HG02588 (cell line): ENCODE results near the gene ARRDC4.
"Not testable (repeated sequence)": the region's sequence is repeated elsewhere in the genome, so short reads cannot be mapped to it uniquely, and the experiment has no call there.

ENCODE experiments used
- ATAC-seq: cut with Tn5 transposase; IDR thresholded peaks from one replicate; pipeline ENCODE4 v1.9.1; 2021; ENCODE audit warnings: mild to moderate bottlenecking, moderate library complexity; ENCODE audit not compliant: unreplicated experiment

The ARRDC4 gene

GRCh38 chr15:97966246-97966645, 5.7 kb downstream of the ARRDC4 start:
- ATAC-seq, result no peak

- ATAC-seq, result no peak
These were observed 6.6 kb downstream of the ARRDC4 start for GRCh38 chr15:97966924-97967620.

GRCh38 chr15:97967881-97968280, 7.4 kb downstream of the ARRDC4 start:
- no peak for ATAC-seq

- ATAC-seq, result no peak
These were observed 7.9 kb downstream of the ARRDC4 start for GRCh38 chr15:97968380-97968779.

GRCh38 chr15:97972366-97972765, 11.9 kb downstream of the ARRDC4 start:
- ATAC-seq, result no peak

GRCh38 chr15:97976129-97976528, 15.6 kb downstream of the ARRDC4 start:
- no peak for ATAC-seq

GRCh38 chr15:97976766-97977503, 16.4 kb downstream of the ARRDC4 start:
- ATAC-seq, result no peak

- no peak for ATAC-seq
These were observed 17.2 kb downstream of the ARRDC4 start for GRCh38 chr15:97977734-97978133.

- ATAC-seq, result no peak
These were observed 18.1 kb downstream of the ARRDC4 start for GRCh38 chr15:97978401-97979139.

GRCh38 chr15:97979140-97979520, 18.6 kb downstream of the ARRDC4 start:
- ATAC-seq, result no peak

- ATAC-seq, result no peak
These were observed 20.6 kb downstream of the ARRDC4 start for GRCh38 chr15:97981058-97981457.

- no peak for ATAC-seq
These were observed 21.3 kb downstream of the ARRDC4 start for GRCh38 chr15:97981758-97982157.

GRCh38 chr15:97984157-97984556, 23.7 kb downstream of the ARRDC4 start:
- ATAC-seq, result no peak

- not testable (repeated sequence) for ATAC-seq
These were observed 25.5 kb downstream of the ARRDC4 start for GRCh38 chr15:97985979-97986378.

GRCh38 chr15:97986781-97987180, 26.3 kb downstream of the ARRDC4 start:
- ATAC-seq, result no peak

GRCh38 chr15:97989299-97989698, 28.8 kb downstream of the ARRDC4 start:
- no peak for ATAC-seq

- no peak for ATAC-seq
These were observed 31.6 kb downstream of the ARRDC4 start for GRCh38 chr15:97991972-97992541.

- no peak for ATAC-seq
These were observed 32.3 kb downstream of the ARRDC4 start for GRCh38 chr15:97992823-97993222.

GRCh38 chr15:97993310-97993738, 32.8 kb downstream of the ARRDC4 start:
- no peak for ATAC-seq

GRCh38 chr15:97994236-97994635, 33.7 kb downstream of the ARRDC4 start:
- ATAC-seq, result no peak

GRCh38 chr15:97995192-97995591, 34.7 kb downstream of the ARRDC4 start:
- ATAC-seq, result no peak
